H1 (cell line): ENCODE measurements around the gene FAM171A1. TPM values are rescaled to one million over a fixed set of nuclear protein-coding genes. Genes with fewer than 3 reads are reported as not detected.

Source experiments
- CTCF ChIA-PET: fragments of 300-600 bp; sonication (Branson Sonifier 250); formaldehyde crosslinking; loops from one replicate; lab custom pipeline; 2021; ENCODE audit not compliant: partially characterized antibody; lab: Charles Lee
- POLR2A ChIA-PET: fragments of 300-600 bp; sonication (Branson Sonifier 250); formaldehyde crosslinking; loops from one replicate; lab custom pipeline; 2021; ENCODE audit warnings: inconsistent platforms; ENCODE audit not compliant: partially characterized antibody; lab: Charles Lee
- DNase-seq, 2 experiments: peaks; one replicate each; pipeline versions ENCODE4 v3.0.0 to v3.0.0-alpha.2; 2010 to 2022; ENCODE audit warnings: low spot score in 2 of 2, low read depth in 1 of 2, mixed read lengths in 1 of 2
- FAIRE-seq: peaks from 2 replicates; lab custom pipeline; 2011; peaks lifted over from hg19 to GRCh38; lab: Jason Lieb, UNC
- H2AFZ ChIP-seq: 2 replicates; pipeline ENCODE4 v1.8.1; 2012; ENCODE audit warnings: low read length, inconsistent platforms
- H2AK5ac ChIP-seq: 2 replicates; pipeline ENCODE4 v1.6.1; 2013; ENCODE audit warnings: low read depth, low read length
- H2BK120ac ChIP-seq: replicated peaks from 2 replicates; pipeline ENCODE3; 2013; ENCODE audit warnings: low read depth, low read length, inconsistent platforms
- H2BK12ac ChIP-seq: 2 replicates; pipeline ENCODE4 v1.6.1; 2013; ENCODE audit warnings: low read depth, low read length
- H2BK15ac ChIP-seq: 2 replicates; pipeline ENCODE4 v1.6.1; 2013; ENCODE audit warnings: low read length
- H2BK20ac ChIP-seq: 2 replicates; pipeline ENCODE4 v1.6.1; 2013; ENCODE audit warnings: low read length
- H2BK5ac ChIP-seq: 2 replicates; pipeline ENCODE4 v1.6.1; 2013; ENCODE audit warnings: low read depth, low read length
- H3K14ac ChIP-seq: 2 replicates; pipeline ENCODE4 v1.6.1; 2013; ENCODE audit warnings: inconsistent platforms; ENCODE audit not compliant: insufficient read length
- H3K18ac ChIP-seq: 2 replicates; pipeline ENCODE4 v1.6.1; 2013; ENCODE audit warnings: low read length; ENCODE audit errors: extremely low read depth
- H3K23ac ChIP-seq: 2 replicates; pipeline ENCODE4 v1.6.1; 2013; ENCODE audit warnings: inconsistent platforms; ENCODE audit not compliant: insufficient read length
- H3K23me2 ChIP-seq: 2 replicates; pipeline ENCODE4 v1.6.1; 2013; ENCODE audit warnings: low read depth, low read length
- H3K27ac ChIP-seq: 2 replicates; pipeline ENCODE4 v1.6.1; 2011; ENCODE audit warnings: low read depth, low read length, inconsistent platforms
- H3K27me3 ChIP-seq, 4 experiments: replicated peaks in 1 of 4; 1 replicate in 1 of 4; 2 replicates in 3 of 4; pipeline versions ENCODE4 v1.6.1 to v1.8.1; 2011 to 2013; ENCODE audit warnings: low read length in 3 of 4, mild to moderate bottlenecking in 3 of 4, inconsistent platforms in 2 of 4, mixed read lengths in 2 of 4, moderate library complexity in 1 of 4; ENCODE audit not compliant: control insufficient read depth in 3 of 4, insufficient read depth in 3 of 4; ENCODE audit errors: extremely low read depth in 1 of 4
- H3K36me3 ChIP-seq, 4 experiments: 2 replicates each; pipeline versions ENCODE4 v1.6.1 to v1.8.1; 2011 to 2013; ENCODE audit warnings: mild to moderate bottlenecking in 4 of 4, low read length in 3 of 4, moderate library complexity in 2 of 4, control low read depth in 1 of 4, inconsistent platforms in 1 of 4; ENCODE audit not compliant: insufficient read depth in 4 of 4, control insufficient read depth in 2 of 4
- H3K4ac ChIP-seq: replicated peaks from 2 replicates; pipeline ENCODE3; 2013; ENCODE audit warnings: low read length, low read depth, mixed read lengths, inconsistent platforms; ENCODE audit not compliant: insufficient read length
- H3K4me1 ChIP-seq, 4 experiments: replicated peaks in 1 of 4; 1 replicate in 1 of 4; 2 replicates in 3 of 4; pipeline versions ENCODE4 v1.6.1 to v1.8.1; 2011 to 2013; ENCODE audit warnings: low read length in 3 of 4, inconsistent platforms in 2 of 4, mixed read lengths in 1 of 4; ENCODE audit not compliant: insufficient read depth in 4 of 4, control insufficient read depth in 3 of 4
- H3K4me2 ChIP-seq, 2 experiments: 2 replicates each; pipeline versions ENCODE4 v1.6.1 to v1.8.1; 2011 to 2013; ENCODE audit warnings: low read depth in 2 of 2, low read length in 2 of 2, control low read depth in 1 of 2, inconsistent platforms in 1 of 2, mild to moderate bottlenecking in 1 of 2; ENCODE audit not compliant: insufficient read depth in 1 of 2
- H3K4me3 ChIP-seq, 4 experiments: fragments of 200-600, 300-600 bp in 1 of 4; sonication (generic), shearing (Covaris generic), sonication (Bioruptor Twin) in 1 of 4; 2 replicates each; pipeline versions ENCODE4 v1.5.1 to v1.8.1; 2011 to 2016; ENCODE audit warnings: low read length in 4 of 4, low read depth in 3 of 4, control low read depth in 2 of 4, inconsistent platforms in 2 of 4, mild to moderate bottlenecking in 2 of 4, mixed read lengths in 1 of 4, moderate library complexity in 1 of 4; ENCODE audit not compliant: insufficient read depth in 2 of 4; ENCODE audit errors: extremely low read depth in 1 of 4
- H3K56ac ChIP-seq: replicated peaks from 2 replicates; pipeline ENCODE3; 2013; ENCODE audit warnings: low read depth, mild to moderate bottlenecking, mixed read lengths, low read length, inconsistent platforms; ENCODE audit not compliant: insufficient read length
- H3K79me1 ChIP-seq: 2 replicates; pipeline ENCODE4 v1.6.1; 2013; ENCODE audit warnings: low read depth, low read length, control low read depth
- H3K79me2 ChIP-seq, 2 experiments: 2 replicates each; pipeline versions ENCODE4 v1.6.1 to v1.8.1; 2012 to 2013; ENCODE audit warnings: low read length in 2 of 2, mild to moderate bottlenecking in 2 of 2, inconsistent platforms in 1 of 2; ENCODE audit not compliant: insufficient read depth in 2 of 2, control insufficient read depth in 1 of 2
- H3K9ac ChIP-seq, 4 experiments: replicated peaks in 1 of 4; 1 replicate in 1 of 4; 2 replicates in 3 of 4; pipeline versions ENCODE4 v1.6.1 to v1.8.1; 2011 to 2013; ENCODE audit warnings: low read depth in 3 of 4, low read length in 3 of 4, control low read depth in 2 of 4, mild to moderate bottlenecking in 2 of 4, moderate library complexity in 2 of 4, inconsistent platforms in 1 of 4; ENCODE audit errors: extremely low read depth in 1 of 4
- H3K9me3 ChIP-seq, 2 experiments: 2 replicates each; pipeline versions ENCODE4 v1.6.1 to v1.8.1; 2012 to 2013; ENCODE audit warnings: mild to moderate bottlenecking in 2 of 2, moderate library complexity in 2 of 2, control low read depth in 1 of 2, inconsistent platforms in 1 of 2, low read depth in 1 of 2, low read length in 1 of 2, mixed read lengths in 1 of 2; ENCODE audit not compliant: insufficient read depth in 2 of 2
- H4K20me1 ChIP-seq, 2 experiments: replicated peaks in 1 of 2; 2 replicates each; pipeline versions ENCODE3 to v1.8.1; 2011 to 2013; ENCODE audit warnings: inconsistent platforms in 2 of 2, low read length in 2 of 2, mild to moderate bottlenecking in 1 of 2; ENCODE audit not compliant: insufficient read depth in 2 of 2, control insufficient read depth in 1 of 2
- H4K5ac ChIP-seq: 2 replicates; pipeline ENCODE4 v1.6.1; 2013; ENCODE audit warnings: low read length, low read depth, mixed read lengths, inconsistent platforms; ENCODE audit not compliant: insufficient read length
- H4K8ac ChIP-seq: 2 replicates; pipeline ENCODE4 v1.8.0; 2013; ENCODE audit warnings: mild to moderate bottlenecking, moderate library complexity, low read length, inconsistent platforms; ENCODE audit not compliant: insufficient read depth; ENCODE audit errors: extremely low read depth
- H4K91ac ChIP-seq: replicated peaks from 2 replicates; pipeline ENCODE3; 2013; ENCODE audit warnings: low read length, mixed read lengths, inconsistent platforms; ENCODE audit not compliant: insufficient read length
- CEBPB ChIP-seq: IDR thresholded peaks from 2 replicates; pipeline ENCODE4 v1.6.1; 2012; ENCODE audit warnings: low read depth, low read length
- EGR1 ChIP-seq: IDR thresholded peaks from 2 replicates; pipeline ENCODE4 v1.6.1; 2011; ENCODE audit warnings: low read depth, low read length, borderline replicate concordance
- PHF8 ChIP-seq: fragments of 200-600 bp; sonication (generic); conservative IDR thresholded peaks from 2 replicates; pipeline ENCODE4 v1.7.1; 2012; ENCODE audit warnings: low read depth, mild to moderate bottlenecking, inconsistent platforms, low read length, moderate library complexity
- RXRA ChIP-seq: IDR thresholded peaks from 2 replicates; pipeline ENCODE4 v1.6.1; 2011; ENCODE audit warnings: low read depth, mild to moderate bottlenecking, low read length, moderate library complexity; ENCODE audit not compliant: insufficient read depth
- SIN3A ChIP-seq, 2 experiments: IDR thresholded peaks in 1 of 2; conservative IDR thresholded peaks in 1 of 2; 2 replicates each; pipeline ENCODE4 v1.6.1; 2011 to 2012; ENCODE audit warnings: low read length in 2 of 2, improper control_type of control experiment in 1 of 2, low read depth in 1 of 2, mild to moderate bottlenecking in 1 of 2
- SP2 ChIP-seq: IDR thresholded peaks from 2 replicates; pipeline ENCODE4 v1.6.1; 2012; ENCODE audit warnings: mild to moderate bottlenecking, low read length, inconsistent platforms
- TAF1 ChIP-seq: IDR thresholded peaks from 2 replicates; pipeline ENCODE4 v1.6.1; 2011; ENCODE audit warnings: mild to moderate bottlenecking, low read depth, low read length
- WGBS, 2 experiments: shearing (Covaris generic) in 1 of 2; methylation state at CpG; one replicate each; pipeline versions ENCODE4 v1.1.6 to v1.1.7; 2013 to 2015; ENCODE audit warnings: low lambda C conversion rate in 2 of 2, mixed read lengths in 2 of 2, inconsistent platforms in 1 of 2, low coverage in 1 of 2, missing lambda C conversion rate in 1 of 2; ENCODE audit not compliant: insufficient replicate concordance in 2 of 2, insufficient coverage in 1 of 2, insufficient read length in 1 of 2; ENCODE audit errors: extremely low coverage in 1 of 2, missing lambda C conversion rate in 1 of 2; 5-methylcytosine and 5-hydroxymethylcytosine counted together
- polyA plus RNA-seq, 7 experiments: library from polyadenylated mRNA; depleted of rRNA in 3 of 7; stranded (reverse) in 5 of 7; unstranded in 2 of 7; fragments of >200 nt in 5 of 7; fragments of 200-250 nt in 2 of 7; gene quantifications; 1 replicate in 5 of 7; 2 replicates in 1 of 7; 4 replicates in 1 of 7; pipeline versions ENCODE4 v1.2.1 to v1.2.3, GENCODE V29; 2011 to 2013; ENCODE audit warnings: missing spikeins in 2 of 7, mixed read lengths in 2 of 7
- total RNA-seq: library from RNA; stranded (reverse); fragmentation: NEBNext Ultra II Directional; extraction: Animal tissue kit (Norgen Biotek cat#: 25700); gene quantifications from 2 replicates; pipeline ENCODE4 v1.2.1, GENCODE V29; 2021

The FAM171A1 gene
- total and polyA plus RNA-seq, 2 of the 8 experiments (the other 6 are each of a cell fraction or from before 2014, with no cell fraction given), result 26.6 to 42.1 TPM

DNA sequence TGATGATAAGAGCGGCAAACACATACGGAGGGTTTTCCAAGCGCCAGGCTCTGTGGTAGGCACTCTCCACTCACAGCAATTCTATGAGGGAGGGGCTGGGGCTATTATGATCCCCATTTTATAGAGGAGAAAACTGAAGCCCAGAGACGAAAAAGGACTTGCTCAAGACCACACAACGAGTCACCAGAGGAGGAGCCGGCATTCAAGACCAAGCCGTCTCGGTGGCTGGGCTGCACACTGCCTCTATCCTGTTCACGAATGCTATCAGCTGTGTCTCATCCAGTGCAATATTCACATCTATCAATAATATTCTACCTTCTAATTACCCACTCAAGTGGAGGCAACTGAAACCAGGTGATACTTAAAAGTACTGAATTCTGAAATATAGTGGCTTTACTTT lies 134.7 kb downstream of the FAM171A1 start:
- Histone ChIP-seq H2AFZ (no peak overlapping the region), H2BK15ac (no peak overlapping the region), H4K8ac (no peak overlapping the region), H2BK20ac (no peak overlapping the region), H3K4me2 (no peak overlapping the region), H3K36me3 (no peaks in the 10 kb centered on the region), H3K18ac (no peak overlapping the region), H3K23me2 (no peaks in the 10 kb centered on the region; the same call in 1 of the 2 replicates), H3K79me1 (no peaks in the 10 kb centered on the region), H3K27ac (no peak overlapping the region), H3K4me3 (no peak overlapping the region), H4K20me1 (peaks cover 0 to 1% of the 10 kb centered on the region in 2 experiments), H3K27me3 (no peaks in the 10 kb centered on the region), H4K91ac (no peak overlapping the region), H3K79me2 (no peaks in the 10 kb centered on the region), H3K56ac (no peak overlapping the region), H3K9me3 (no peaks in the 10 kb centered on the region), H2BK5ac (no peak overlapping the region), H3K9ac (no peak overlapping the region), H2BK120ac (no peak overlapping the region), H4K5ac (no peak overlapping the region), H3K23ac (no peak overlapping the region), H2AK5ac (no peak overlapping the region), H3K4ac (no peak overlapping the region), H2BK12ac (no peak overlapping the region; the same call in 1 of the 2 replicates), H3K4me1 (no peaks in the 10 kb centered on the region), H3K14ac (no peak overlapping the region)
- ChIA-PET POLR2A (interaction anchor here (0.7 kb wide), 1 partner anchor 67 kb away, joined by 3 read pairs; no protein-coding TSS in a partner anchor), CTCF (interaction anchor here (0.7 kb wide), 1 partner anchor 165 kb away, joined by 4 read pairs; no protein-coding TSS in a partner anchor)
- FAIRE-seq (no peak), DNase-seq (no peak)
- TF ChIP-seq PHF8, result no peak
- no peak for TF ChIP-seq RXRA
- no peak for TF ChIP-seq EGR1
- TF ChIP-seq SIN3A (conservative IDR thresholded peaks at IDR 0.05 in 1 of 2, IDR thresholded peaks at IDR 0.05 in 1 of 2; ENCODE audit: low read depth in 1 of 2, low read length in 2 of 2), result no peak
- no peak for TF ChIP-seq TAF1
- no peak for TF ChIP-seq SP2
- no peak for TF ChIP-seq CEBPB
- WGBS, 2 experiments, result 91% methylated on average over 9 of the region's 9 CpGs; no CpG with 5 or more reads in 1 of the 2 experiments
